22Rv1 (cell line): ENCODE data around the gene WDR13.

Experiments
- ZFX ChIP-seq: fragments of 450-650 bp; IDR thresholded peaks from 2 replicates; pipeline ENCODE4 v1.6.1; 2017; ENCODE audit warnings: antibody characterized with exemption, borderline replicate concordance
- TF ChIP-seq, protein P1 (sequence below): fragments of 450-650 bp; IDR thresholded peaks from 2 replicates; pipeline ENCODE4 v1.5.1; 2017; ENCODE audit warnings: mild to moderate bottlenecking

DNA sequence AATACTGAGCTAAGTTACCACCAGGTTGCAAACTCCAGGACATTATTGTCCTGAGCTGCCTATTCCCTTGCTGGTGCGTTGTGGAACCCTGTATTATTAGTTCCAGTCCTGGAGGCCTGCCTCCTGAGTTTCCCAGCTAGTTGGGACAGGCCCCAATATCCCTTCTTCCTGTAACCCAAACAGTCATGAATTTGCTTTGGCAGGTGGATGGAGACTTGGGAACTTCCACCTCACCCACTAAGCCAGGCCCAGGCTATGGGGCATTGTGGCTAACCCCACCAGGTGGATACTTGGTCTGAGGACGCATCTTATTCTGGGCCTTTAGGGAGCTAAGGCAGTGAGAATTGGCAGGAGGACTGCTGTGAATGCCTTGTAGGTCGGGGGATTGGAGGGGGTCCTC is 18.0 kb upstream of the WDR13 start:
- TF ChIP-seq, protein P1, sequence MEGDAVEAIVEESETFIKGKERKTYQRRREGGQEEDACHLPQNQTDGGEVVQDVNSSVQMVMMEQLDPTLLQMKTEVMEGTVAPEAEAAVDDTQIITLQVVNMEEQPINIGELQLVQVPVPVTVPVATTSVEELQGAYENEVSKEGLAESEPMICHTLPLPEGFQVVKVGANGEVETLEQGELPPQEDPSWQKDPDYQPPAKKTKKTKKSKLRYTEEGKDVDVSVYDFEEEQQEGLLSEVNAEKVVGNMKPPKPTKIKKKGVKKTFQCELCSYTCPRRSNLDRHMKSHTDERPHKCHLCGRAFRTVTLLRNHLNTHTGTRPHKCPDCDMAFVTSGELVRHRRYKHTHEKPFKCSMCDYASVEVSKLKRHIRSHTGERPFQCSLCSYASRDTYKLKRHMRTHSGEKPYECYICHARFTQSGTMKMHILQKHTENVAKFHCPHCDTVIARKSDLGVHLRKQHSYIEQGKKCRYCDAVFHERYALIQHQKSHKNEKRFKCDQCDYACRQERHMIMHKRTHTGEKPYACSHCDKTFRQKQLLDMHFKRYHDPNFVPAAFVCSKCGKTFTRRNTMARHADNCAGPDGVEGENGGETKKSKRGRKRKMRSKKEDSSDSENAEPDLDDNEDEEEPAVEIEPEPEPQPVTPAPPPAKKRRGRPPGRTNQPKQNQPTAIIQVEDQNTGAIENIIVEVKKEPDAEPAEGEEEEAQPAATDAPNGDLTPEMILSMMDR = no peak
- no peak for TF ChIP-seq ZFX
